ENCODE results near the gene YPEL2. TPM values are rescaled to one million over a fixed set of nuclear protein-coding genes. Genes with fewer than 3 reads are reported as not detected.

The YPEL2 gene
- total and polyA plus RNA-seq, 2 of the 13 experiments (the other 11 are each of a cell fraction or from before 2014, with no cell fraction given), result 8.5 to 21.1 TPM

GRCh38 chr17:59329176-59330052 lies 2.0 kb upstream of the YPEL2 start (continued):
- TF ChIP-seq, protein P1, sequence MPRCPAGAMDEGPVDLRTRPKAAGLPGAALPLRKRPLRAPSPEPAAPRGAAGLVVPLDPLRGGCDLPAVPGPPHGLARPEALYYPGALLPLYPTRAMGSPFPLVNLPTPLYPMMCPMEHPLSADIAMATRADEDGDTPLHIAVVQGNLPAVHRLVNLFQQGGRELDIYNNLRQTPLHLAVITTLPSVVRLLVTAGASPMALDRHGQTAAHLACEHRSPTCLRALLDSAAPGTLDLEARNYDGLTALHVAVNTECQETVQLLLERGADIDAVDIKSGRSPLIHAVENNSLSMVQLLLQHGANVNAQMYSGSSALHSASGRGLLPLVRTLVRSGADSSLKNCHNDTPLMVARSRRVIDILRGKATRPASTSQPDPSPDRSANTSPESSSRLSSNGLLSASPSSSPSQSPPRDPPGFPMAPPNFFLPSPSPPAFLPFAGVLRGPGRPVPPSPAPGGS (CRISPR knock-in tag; IDR thresholded peaks at IDR 0.05), result no peak
- TF ChIP-seq HNF4A (CRISPR knock-in tag; IDR thresholded peaks at IDR 0.05) (peak; percentile 34; the same call in 1 of the 2 replicates), ZBTB34 (CRISPR knock-in tag; IDR thresholded peaks at IDR 0.05) (0 out of 2 replicates have a peak, but pooled peaks have one; percentile 1), ZNF614 (CRISPR knock-in tag; IDR thresholded peaks at IDR 0.05; ENCODE audit: borderline replicate concordance) (peak; percentile 96), LBX2 (CRISPR knock-in tag; IDR thresholded peaks at IDR 0.05; ENCODE audit: borderline replicate concordance) (no peak), DPF2 (CRISPR knock-in tag; IDR thresholded peaks at IDR 0.05; ENCODE audit: borderline replicate concordance, low read depth) (no peak), ATF7-NPFF (CRISPR knock-in tag; IDR thresholded peaks at IDR 0.05; ENCODE audit: low read depth) (no peak), ZFP1 (CRISPR knock-in tag; IDR thresholded peaks at IDR 0.05) (0 out of 2 replicates have a peak, but pooled peaks have one; percentile 62), SMC3 (IDR thresholded peaks at IDR 0.05; ENCODE audit: low read length) (peak; percentile 94), THRA (CRISPR knock-in tag; IDR thresholded peaks at IDR 0.05; ENCODE audit: borderline replicate concordance) (peak; percentile 43; the same call in 1 of the 2 replicates), TARDBP (CRISPR knock-in tag; IDR thresholded peaks at IDR 0.05) (0 out of 2 replicates have a peak, but pooled peaks have one; percentile 27), HDAC1 (CRISPR knock-in tag; IDR thresholded peaks at IDR 0.05) (peak; percentile 52; the same call in 1 of the 2 replicates)
- TF ChIP-seq, protein P2, sequence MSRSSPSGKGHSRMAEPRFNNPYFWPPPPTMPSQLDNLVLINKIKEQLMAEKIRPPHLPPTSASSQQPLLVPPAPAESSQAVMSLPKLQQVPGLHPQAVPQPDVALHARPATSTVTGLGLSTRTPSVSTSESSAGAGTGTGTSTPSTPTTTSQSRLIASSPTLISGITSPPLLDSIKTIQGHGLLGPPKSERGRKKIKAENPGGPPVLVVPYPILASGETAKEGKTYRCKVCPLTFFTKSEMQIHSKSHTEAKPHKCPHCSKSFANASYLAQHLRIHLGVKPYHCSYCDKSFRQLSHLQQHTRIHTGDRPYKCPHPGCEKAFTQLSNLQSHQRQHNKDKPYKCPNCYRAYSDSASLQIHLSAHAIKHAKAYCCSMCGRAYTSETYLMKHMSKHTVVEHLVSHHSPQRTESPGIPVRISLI (CRISPR knock-in tag; IDR thresholded peaks at IDR 0.05; ENCODE audit: borderline replicate concordance), result peak; percentile 50; the same call in 1 of the 2 replicates
- TF ChIP-seq, protein P3, sequence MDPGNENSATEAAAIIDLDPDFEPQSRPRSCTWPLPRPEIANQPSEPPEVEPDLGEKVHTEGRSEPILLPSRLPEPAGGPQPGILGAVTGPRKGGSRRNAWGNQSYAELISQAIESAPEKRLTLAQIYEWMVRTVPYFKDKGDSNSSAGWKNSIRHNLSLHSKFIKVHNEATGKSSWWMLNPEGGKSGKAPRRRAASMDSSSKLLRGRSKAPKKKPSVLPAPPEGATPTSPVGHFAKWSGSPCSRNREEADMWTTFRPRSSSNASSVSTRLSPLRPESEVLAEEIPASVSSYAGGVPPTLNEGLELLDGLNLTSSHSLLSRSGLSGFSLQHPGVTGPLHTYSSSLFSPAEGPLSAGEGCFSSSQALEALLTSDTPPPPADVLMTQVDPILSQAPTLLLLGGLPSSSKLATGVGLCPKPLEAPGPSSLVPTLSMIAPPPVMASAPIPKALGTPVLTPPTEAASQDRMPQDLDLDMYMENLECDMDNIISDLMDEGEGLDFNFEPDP (CRISPR knock-in tag; conservative IDR thresholded peaks at IDR 0.05), result 0 out of 2 replicates have a peak, but pooled peaks have one; percentile 85
